Sigmoid colon (tissue), 4 donors: ENCODE measurements around the gene PICK1.

ENCODE experiments used
- EP300 ChIP-seq, 4 donors: sonication (generic); formaldehyde crosslinking; IDR thresholded peaks; one replicate each; pipeline ENCODE4 v1.6.1; 2017; ENCODE audit warnings: antibody characterized with exemption in 4 of 4
- POLR2A ChIP-seq, 2 donors: fragments of 450-650 bp; IDR thresholded peaks; one replicate each; pipeline ENCODE4 v1.6.1; 2016; ENCODE audit warnings: antibody characterized with exemption in 2 of 2, mild to moderate bottlenecking in 2 of 2, moderate library complexity in 2 of 2
- POLR2AphosphoS5 ChIP-seq, 4 donors: sonication (generic); formaldehyde crosslinking; IDR thresholded peaks; one replicate each; pipeline ENCODE4 v1.6.1; 2017; ENCODE audit warnings: antibody characterized with exemption in 4 of 4
- TF ChIP-seq, protein P1 (sequence below), 4 experiments: fragments of 450-650 bp in 3 of 4; fragments of 200-600 bp in 1 of 4; IDR thresholded peaks; one replicate each; pipeline ENCODE4 v1.5.1; 2016 to 2019; ENCODE audit warnings: antibody characterized with exemption in 4 of 4, mild to moderate bottlenecking in 3 of 4, moderate library complexity in 2 of 4

DNA sequence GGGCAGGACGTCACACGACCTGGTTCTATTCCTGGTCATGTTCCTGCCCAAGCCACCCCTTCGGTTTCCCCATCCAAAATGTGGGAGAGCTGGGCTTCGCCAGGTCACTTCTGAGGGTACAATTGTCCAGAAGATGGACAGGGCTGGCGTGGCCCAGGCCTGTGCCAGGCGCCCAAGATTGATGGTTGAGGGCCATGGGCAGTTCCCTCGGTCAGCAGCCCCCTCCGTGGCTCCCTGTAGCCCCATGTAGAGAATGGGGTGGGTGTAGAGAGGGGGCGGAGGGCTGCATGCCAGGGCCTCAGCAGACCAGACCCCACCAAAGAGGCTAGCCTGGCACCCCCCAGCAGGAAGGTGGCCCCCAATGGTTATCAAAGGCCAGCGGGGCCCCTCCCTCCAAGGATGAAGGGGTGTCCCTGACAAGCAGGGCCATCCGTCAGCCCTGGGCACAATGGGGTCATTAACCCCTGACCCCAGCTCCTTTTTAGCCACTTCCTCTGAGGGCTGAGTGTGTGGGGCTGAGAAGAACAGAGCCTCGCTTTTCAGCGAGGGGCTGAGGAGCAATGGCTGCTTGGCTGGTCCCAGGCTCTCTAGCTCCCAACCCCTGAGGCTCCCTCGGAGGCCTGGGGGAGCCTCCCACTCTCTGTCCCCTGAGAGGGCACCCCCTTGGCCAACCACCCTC, 11.0 kb upstream of the PICK1 start:
- TF ChIP-seq, protein P1, sequence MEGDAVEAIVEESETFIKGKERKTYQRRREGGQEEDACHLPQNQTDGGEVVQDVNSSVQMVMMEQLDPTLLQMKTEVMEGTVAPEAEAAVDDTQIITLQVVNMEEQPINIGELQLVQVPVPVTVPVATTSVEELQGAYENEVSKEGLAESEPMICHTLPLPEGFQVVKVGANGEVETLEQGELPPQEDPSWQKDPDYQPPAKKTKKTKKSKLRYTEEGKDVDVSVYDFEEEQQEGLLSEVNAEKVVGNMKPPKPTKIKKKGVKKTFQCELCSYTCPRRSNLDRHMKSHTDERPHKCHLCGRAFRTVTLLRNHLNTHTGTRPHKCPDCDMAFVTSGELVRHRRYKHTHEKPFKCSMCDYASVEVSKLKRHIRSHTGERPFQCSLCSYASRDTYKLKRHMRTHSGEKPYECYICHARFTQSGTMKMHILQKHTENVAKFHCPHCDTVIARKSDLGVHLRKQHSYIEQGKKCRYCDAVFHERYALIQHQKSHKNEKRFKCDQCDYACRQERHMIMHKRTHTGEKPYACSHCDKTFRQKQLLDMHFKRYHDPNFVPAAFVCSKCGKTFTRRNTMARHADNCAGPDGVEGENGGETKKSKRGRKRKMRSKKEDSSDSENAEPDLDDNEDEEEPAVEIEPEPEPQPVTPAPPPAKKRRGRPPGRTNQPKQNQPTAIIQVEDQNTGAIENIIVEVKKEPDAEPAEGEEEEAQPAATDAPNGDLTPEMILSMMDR (IDR thresholded peaks at IDR 0.05), result no peak
- TF ChIP-seq EP300 (IDR thresholded peaks at IDR 0.05), result no peak
- TF ChIP-seq POLR2A (IDR thresholded peaks at IDR 0.05), result no peak
- no peak for TF ChIP-seq POLR2AphosphoS5 (IDR thresholded peaks at IDR 0.05)
